Activated T-helper 1 cell treated with anti-CD3 and anti-CD28 coated beads, Interleukin-12 subunit alpha, Interleukin-12 subunit beta, Interleukin-2, Interleukin-4 antibody, amounts not matched to agents 30 ng/mL and 10 ng/mL and 1 ng/mL, durations not matched to agents 14 hours and 24 hours and 36 hours (primary cell): ENCODE measurements around the gene ZNF682. TPM values are rescaled to one million over a fixed set of nuclear protein-coding genes. Genes with fewer than 3 reads are reported as not detected.
A peak's percentile ranks its signal among the peaks of the same experiment; 100 is the strongest.
"Not testable (repeated sequence)": the region's sequence is repeated elsewhere in the genome, so short reads cannot be mapped to it uniquely, and the experiment has no call there.

Experiments
- DNase-seq: peaks from one replicate; pipeline ENCODE4 v3.0.0; 2021; ENCODE audit warnings: low spot score
- H3K27ac Mint-ChIP-seq: one replicate; pipeline ENCODE4 v1.8.0; 2021; ENCODE audit warnings: mild to moderate bottlenecking, mixed read lengths
- H3K27me3 Mint-ChIP-seq: one replicate; pipeline ENCODE4 v1.8.0; 2022; ENCODE audit warnings: mild to moderate bottlenecking, moderate library complexity, mixed read lengths; ENCODE audit not compliant: insufficient read depth
- H3K36me3 Mint-ChIP-seq: one replicate; pipeline ENCODE4 v1.8.0; 2021; ENCODE audit warnings: low read depth, mixed read lengths
- H3K4me1 Mint-ChIP-seq: one replicate; pipeline ENCODE4 v1.8.0; 2021; ENCODE audit warnings: low read depth, mixed read lengths
- H3K4me3 Mint-ChIP-seq: one replicate; pipeline ENCODE4 v1.8.0; 2021; ENCODE audit warnings: mild to moderate bottlenecking, moderate library complexity, mixed read lengths
- H3K9me3 Mint-ChIP-seq: one replicate; pipeline ENCODE4 v1.8.0; 2021; ENCODE audit warnings: mixed read lengths
- intact Hi-C: fragments of 100-400 bp; cut with micrococcal nuclease; formaldehyde crosslinking; loops from one replicate; pipeline ENCODE4 v1.15.1; 2024
- total RNA-seq: library from RNA; stranded (reverse); gene quantifications from 2 replicates; pipeline ENCODE4 v1.2.3, GENCODE V29; 2022

Gene ZNF682
- total RNA-seq, 1 donor from 2014 or later: 6.1 TPM

DNA sequence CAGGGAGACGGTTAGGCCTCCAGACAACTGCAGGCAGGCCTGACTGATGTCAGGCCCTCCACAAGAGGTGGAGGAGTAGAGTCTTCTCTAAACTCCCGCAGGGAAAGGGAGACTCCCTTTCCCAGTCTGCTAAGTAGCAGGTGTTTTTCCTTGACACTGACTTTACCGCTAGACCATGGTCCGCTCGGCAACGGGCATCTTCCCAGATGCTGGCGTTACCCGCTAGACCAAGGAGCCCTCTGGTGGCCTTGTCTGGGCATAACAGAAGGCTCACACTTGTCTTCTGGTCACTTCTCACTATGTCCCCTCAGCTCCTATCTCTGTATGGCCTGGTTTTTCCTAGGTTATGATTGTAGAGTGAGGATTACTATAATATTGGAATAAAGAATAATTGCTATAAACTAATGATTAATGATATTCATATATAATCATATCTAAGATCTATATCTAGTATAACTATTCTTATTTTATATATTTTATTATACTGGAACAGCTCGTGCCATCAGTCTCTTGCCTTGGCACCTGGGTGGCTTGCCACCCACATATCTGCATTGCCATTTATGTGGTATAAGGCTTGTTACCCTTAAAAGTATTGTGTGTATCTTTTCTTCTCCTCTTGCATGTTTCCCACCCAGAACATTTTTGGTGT, 80.0 kb downstream of the ZNF682 start:
- not testable (repeated sequence) for H3K4me3 Mint-ChIP-seq, H3K36me3 Mint-ChIP-seq, H3K4me1 Mint-ChIP-seq, H3K27ac Mint-ChIP-seq, H3K27me3 Mint-ChIP-seq
- peak; percentile 48 for DNase-seq
- peaks cover 42% of the 10 kb centered on the region for H3K9me3 Mint-ChIP-seq
- intact Hi-C loops: loop anchor here (1.0 to 5.0 kb wide), 4 partner anchors 227 to 427 kb away; partner anchors contain the start of genes GMIP, ZNF101 and ZNF14

DNA sequence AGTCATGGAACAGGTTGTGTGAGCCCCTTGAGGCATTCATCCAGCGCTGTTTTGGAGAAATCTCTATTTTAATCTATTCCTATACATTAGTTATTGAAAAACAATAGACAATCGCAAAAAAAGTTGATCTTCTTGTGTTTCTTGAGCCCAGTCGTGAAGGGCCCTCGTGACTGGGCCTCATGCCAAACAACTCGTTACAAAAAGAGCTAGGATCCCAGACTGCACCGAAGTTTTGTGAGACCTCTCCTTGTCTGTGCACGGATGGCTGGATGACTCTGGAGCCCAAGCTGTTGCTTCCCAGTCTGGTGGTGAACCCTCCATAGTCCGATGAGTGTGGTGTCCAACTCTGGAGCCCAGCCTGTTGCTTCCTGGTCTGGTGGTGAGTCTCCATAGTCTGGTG, 81.5 kb downstream of the ZNF682 start:
- H3K4me3 Mint-ChIP-seq, H3K36me3 Mint-ChIP-seq, DNase-seq, H3K4me1 Mint-ChIP-seq, H3K27me3 Mint-ChIP-seq, H3K27ac Mint-ChIP-seq: not testable (repeated sequence)
- intact Hi-C loops: loop anchor here (5.0 kb wide), 1 partner anchor 225 kb away; the partner anchor contains the start of gene ZNF14
- H3K9me3 Mint-ChIP-seq: peaks cover 28% of the 10 kb centered on the region

DNA sequence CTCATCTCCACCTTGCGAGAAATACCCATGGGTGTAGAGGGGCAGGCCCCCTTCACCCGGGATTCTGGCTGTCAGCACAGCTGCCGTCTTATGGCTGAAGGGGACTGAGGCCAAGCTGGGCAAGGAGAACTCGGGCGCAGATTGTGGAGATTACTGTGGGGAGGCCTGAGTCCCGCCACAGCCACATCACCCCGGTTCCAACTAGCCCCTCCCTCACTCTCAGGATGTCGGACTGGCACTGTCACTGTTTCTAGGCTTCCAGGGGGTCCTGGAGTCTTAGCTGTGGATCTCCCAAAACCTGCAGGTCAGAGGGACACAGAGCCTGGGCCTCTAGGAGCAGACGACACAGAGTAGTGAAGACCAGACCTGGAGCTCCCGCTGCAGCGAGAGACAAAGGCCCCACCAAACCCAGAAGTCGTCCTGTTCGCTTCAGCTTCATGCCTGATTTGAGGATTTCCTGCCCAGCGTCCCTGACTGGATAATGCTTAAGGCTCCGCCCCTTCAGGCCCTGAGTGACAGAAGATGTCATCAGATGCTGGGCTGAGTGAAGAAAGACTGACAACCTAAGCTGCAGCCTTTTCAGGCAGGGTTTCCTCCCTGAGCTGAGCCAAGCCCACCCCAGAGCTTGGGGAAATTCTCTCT, 82.8 kb downstream of the ZNF682 start:
- DNase-seq: no peak
- Mint-ChIP-seq H3K27me3 (no peaks in the 10 kb centered on the region), H3K27ac (no peak overlapping the region), H3K9me3 (peaks cover 24% of the 10 kb centered on the region), H3K4me3 (no peak overlapping the region), H3K36me3 (no peaks in the 10 kb centered on the region), H3K4me1 (no peaks in the 10 kb centered on the region)
- intact Hi-C loops: loop anchor here (5.0 kb wide), 1 partner anchor 224 kb away; the partner anchor contains the start of gene ZNF14

DNA sequence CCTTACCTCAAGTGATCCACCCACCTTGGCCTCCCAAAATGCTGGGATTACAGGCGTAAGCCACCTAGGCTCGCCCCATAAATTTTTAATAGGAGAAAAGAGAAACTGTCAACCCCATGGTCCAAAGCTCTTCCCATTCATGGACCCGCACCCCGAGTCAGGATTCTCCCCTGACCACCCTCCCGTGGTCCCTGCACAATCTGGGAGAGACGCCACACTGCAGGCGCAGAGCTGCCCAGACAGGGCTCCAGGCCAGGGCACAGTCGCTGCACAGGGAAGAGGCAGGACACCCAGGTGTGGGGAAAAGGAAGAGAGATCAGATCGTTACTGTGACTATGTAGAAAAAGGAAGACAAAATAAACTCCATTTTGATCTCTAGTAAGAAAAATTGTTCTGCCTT, 84.1 kb downstream of the ZNF682 start:
- no peaks in the 10 kb centered on the region for H3K4me1 Mint-ChIP-seq
- no peak overlapping the region for H3K27ac Mint-ChIP-seq
- H3K27me3 Mint-ChIP-seq: no peaks in the 10 kb centered on the region
- intact Hi-C loops: loop anchor here (5.0 kb wide), 1 partner anchor 223 kb away; the partner anchor contains the start of gene ZNF14
- no peak for DNase-seq
- no peaks in the 10 kb centered on the region for H3K36me3 Mint-ChIP-seq
- peaks cover 24% of the 10 kb centered on the region for H3K9me3 Mint-ChIP-seq
- no peak overlapping the region for H3K4me3 Mint-ChIP-seq

Other genes with a start within 250 kb of the ZNF682 start
- gene ZNF506, start 217.8 kb downstream of the ZNF682 start, total RNA-seq: 13.5 and 15.7 TPM in 2 replicates
- gene ZNF253, start 173.6 kb downstream of the ZNF682 start, total RNA-seq: 7.8 and 11.1 TPM in 2 replicates
- gene ZNF93, start 138.6 kb downstream of the ZNF682 start, total RNA-seq: 6.8 and 7.2 TPM in 2 replicates
- gene ZNF90, start 38.5 kb upstream of the ZNF682 start, total RNA-seq: 4.6 and 4.8 TPM in 2 replicates
- 4.0 TPM in 2 replicates for gene ZNF486, start 127.7 kb upstream of the ZNF682 start, total RNA-seq